Renal cortical epithelial cell (primary cell): ENCODE measurements around the gene SYAP1. TPM values are rescaled to one million over a fixed set of nuclear protein-coding genes. Genes with fewer than 3 reads are reported as not detected.
"Not testable (repeated sequence)": the region's sequence is repeated elsewhere in the genome, so short reads cannot be mapped to it uniquely, and the experiment has no call there.

Experiments
- DNase-seq: peaks from one replicate; pipeline ENCODE4 v3.0.0-alpha.2; 2011; ENCODE audit warnings: low read depth
- total RNA-seq: library from RNA; depleted of rRNA; stranded (reverse); fragments of >200 nt; gene quantifications from 2 replicates; pipeline ENCODE4 v1.2.3, GENCODE V29; 2014

Gene SYAP1
- total RNA-seq, 1 donor from 2014 or later, result 78.5 TPM

DNA sequence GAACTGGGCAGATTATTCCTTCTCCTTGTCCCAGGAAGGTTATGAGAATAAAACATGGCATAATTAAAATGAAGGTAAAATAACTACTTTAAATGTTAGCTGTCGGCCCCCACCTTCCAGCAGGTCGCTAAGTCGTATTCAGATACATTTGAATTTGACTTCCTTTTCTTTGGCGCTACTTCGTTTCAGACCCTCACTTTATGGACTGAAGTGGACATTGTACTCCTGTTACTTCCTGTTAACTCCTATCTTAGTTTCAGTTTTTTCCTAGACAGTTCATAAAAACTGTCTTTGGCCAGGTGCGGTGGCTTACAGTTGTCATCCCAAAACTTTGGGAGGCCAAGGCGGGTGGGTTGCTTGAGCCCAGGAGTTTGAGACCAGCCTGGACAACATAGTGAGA lies 5.7 kb downstream of the SYAP1 start:
- DNase-seq, result no peak

DNA sequence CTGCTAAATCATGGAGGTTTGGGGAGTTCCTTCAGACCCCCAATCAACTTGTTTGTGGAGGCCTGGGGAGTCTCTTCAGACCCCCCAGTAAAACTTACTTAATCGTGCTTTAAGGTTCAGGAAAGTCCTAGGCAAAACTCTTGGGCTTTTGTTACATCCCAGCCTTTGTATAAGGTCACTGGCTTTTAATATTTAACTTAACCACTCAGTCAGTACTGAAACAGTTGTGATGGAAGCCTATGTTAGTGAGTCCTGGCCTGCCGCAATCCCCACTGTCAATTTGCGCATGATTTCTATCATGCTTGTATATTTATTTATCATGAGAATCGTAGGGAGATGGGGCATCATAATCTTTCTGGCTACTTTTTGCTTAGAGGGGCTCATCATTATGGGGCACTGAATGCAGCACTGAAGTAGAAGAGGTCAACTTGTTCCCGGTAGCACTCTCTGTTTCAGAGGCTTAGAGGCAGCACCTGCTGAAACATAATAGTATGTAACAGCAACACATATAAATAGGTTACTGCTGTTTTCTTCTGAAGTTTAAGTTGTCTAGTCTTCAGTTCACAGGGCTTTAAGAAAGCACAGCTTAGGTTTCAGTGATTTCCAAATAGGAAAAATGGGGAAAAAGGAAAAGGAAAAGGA lies 7.1 kb downstream of the SYAP1 start:
- DNase-seq, result peak; percentile 45

DNA sequence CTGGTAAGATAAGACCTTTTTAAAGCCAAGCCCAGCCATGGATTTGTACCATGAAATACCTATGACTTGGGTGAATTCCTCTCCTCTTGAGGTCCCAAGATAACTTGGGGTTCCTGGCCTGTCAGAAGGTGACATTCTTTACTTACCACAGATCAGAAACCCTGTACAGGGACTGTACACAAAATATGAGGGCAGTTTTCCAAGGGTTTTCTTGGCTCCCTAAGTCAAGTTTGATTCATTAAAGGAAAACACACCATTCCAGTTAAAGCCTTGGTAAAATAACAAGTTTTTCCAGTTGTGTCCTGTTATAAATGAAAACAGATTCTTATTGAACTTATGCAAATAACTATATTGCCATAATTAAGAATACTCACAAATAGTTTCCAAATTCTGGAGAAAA lies 8.2 kb downstream of the SYAP1 start:
- DNase-seq, result no peak

DNA sequence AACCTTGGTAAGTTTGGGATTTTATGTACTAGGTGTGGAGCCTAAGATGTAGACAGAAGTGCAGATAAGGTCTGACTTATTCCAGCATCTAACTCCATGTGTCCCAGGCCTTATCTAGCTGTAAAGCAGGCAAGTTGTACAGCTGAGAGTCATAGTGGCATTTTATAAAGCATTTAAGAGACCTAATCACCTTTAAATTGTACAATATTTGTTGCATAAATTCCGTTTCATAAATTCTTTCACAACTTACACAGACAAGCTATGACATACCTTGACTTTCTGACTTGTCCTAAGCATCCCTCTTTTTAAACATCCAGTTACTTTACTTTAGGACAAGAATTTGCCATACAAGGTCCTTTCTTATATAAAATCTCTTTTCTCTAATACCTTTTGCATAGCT lies 11.0 kb downstream of the SYAP1 start:
- no peak for DNase-seq

DNA sequence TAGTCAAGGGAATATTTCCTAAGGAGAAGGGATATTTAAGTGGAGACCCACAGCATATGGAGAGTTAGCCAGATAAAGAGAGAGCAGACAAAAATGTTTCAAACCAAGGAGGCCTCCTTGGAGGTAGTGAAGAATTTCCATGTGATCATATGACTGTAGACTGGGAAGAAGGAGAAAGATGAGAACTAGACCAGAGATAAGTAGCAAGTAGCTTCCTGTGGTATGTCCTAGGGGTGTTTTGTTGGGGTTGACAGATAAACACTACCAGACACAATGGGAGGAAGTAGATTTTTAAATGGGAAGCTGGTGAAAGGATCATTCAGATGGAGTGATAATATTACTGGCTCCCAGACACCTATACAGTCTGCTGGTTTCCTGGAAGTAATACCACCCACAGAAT lies 13.6 kb downstream of the SYAP1 start:
- no peak for DNase-seq

DNA sequence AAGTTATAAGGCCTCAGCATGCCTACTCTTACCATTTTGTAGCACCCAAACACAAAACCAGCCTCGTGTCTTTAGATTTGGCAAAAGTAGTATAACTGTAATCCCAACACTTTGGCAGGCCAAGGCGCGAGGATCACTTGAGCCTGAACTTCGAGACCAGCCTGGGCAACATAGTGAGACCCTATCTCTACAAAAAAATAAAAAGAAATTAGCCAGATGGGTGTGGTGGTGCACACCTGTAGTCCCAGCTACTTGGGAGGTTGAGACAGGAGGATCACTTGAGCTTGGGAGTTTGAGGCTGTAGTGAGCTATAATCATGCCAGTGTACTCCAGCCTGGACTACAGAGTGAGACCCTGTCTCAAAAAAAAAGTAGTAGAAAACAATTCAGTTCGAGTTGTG lies 17.6 kb downstream of the SYAP1 start:
- no peak for DNase-seq

DNA sequence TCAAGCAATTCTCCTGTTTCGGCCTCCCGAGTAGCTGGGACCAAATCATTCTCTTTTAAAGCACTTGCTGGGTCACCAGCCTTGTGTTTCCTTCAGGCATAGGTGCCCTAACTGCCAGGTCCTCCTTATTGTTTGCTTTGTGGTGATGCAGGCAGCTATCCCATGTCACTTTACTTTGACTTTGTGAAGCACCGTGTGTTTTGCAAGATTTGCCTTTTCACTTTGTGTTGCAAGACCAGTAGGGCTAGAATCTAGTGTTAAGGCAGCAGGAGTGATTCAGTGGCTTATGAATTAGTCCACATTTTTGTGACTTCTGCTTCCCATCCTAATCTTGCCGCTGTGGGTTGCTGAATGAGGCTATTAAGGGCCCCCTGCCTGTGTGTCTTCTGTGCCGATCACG lies 20.2 kb downstream of the SYAP1 start:
- DNase-seq, result no peak

DNA sequence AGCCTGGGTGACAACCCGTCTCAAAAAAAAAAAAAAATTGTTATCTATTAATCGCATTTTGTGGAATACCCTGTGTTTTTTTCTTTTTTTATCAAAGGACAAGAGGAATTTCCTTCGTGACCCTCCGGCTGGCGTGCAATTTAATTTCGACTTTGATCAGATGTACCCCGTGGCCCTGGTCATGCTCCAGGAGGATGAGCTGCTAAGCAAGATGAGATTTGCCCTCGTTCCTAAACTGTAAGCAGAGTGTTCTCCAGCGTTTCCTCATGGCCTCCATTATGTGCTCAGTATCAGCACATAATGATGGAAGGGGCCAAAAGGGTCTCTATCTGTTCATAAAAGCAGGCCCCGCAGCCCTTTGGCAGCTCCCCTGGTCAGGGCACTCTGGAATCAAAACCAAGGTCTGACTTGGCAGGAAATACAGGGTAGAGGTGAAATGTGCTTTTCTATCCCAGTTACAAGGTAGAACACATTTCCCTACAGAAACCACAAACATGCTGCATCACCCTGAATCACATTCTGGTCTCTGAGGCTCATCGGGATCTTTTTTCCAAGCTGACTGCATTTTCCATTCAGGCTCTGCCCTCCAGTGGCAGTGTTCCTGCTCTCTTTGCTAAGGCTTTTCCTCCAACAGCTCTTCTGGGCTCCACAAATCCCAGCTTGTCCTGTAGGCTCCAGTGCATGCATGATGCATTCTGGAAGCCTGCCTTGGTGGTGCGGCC lies 24.4 kb downstream of the SYAP1 start:
- DNase-seq, result peak; percentile 84

DNA sequence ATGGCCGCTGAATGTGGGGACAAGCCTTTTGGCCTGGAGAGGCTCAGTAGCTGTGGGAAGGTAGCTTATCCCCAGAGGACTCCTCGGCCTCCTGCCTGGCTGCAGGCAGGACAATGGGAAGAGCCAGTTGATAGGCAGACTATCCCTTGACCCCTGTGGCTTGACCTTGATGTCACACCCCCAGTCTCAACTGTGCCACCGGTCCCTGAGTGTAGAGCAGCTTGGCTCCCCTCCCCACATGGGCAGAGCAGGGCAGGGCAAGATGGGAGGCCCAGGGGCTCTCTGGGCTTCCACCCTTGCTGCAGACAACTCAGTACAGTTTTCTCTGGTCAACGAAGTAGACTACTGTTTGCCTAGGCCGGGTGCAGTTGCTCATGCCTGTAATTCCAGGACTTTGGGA lies 25.7 kb downstream of the SYAP1 start:
- DNase-seq, result no peak

DNA sequence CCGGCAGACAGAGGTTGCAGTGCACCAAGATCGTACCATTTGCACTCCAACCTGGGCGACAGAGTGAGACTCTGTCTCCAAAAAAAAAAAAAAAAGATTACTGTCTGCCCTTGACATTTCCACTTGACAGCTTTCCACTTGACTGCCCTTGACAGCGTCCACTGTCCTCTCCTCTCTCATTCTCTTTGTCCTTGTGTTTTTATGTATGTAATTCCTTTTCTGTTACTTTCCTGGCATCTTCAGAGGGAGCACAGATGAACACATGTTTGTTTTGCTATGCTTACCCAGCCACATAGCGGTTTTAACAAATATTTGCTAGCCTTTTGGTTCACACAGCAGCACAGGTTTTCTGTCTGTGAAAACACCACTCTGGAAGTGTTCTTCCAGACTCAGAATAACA lies 26.2 kb downstream of the SYAP1 start:
- no peak for DNase-seq

DNA sequence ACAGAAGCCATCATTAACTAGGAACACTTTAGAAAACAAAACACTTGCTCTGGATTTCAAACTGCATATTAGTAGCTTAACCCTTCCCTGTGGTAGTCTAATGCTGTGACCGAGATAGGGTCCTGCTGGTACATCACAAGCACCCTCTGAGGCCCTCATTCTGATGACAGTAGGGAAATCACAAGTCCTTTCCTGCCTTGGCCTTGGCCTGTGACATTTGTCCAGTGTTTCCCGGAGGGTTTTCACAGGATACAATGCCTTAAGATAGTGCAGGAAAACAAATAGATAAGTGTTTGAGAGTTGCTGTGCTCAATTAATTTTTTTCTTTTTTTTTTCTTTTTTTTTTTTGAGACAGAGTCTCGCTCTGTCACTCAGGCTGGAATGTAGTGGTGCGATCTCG lies 29.0 kb downstream of the SYAP1 start:
- DNase-seq, result no peak

DNA sequence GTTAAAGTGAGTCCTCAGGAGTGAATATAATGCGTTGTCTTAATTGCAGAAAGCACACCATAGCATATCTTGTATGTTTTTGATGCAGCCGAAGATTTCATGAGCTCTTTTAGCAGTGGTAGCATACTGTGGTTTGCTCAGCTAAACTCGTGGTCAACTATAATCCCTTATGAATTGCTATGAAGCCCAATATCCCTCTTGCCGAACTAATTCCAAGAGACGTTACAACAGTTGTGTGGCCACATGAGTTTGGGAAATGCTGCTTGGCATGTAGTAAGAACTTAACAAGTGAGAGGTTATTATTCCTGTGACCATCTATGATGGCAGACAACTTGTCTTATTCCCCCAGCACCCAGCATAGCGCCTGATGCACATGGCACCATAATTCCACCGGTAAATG lies 30.7 kb downstream of the SYAP1 start:
- no peak for DNase-seq

DNA sequence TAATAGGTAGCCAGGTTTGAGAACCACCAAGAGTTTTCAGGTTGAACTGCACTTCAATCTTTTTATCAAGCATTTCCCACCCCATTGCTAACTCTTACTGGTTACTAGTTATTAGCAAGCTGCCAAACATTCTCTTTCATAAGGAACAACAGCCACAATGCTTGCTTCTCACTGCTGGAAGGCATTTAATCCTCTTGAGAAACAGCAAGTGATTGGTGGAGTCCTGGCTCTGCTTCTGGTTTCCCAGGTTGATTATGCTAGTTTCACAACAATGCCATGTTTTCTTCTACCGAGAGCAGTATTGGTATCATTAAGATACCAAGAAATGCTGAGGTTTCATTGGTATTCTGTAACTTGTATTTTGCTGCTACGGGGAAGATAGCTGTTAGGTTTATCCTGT lies 34.6 kb downstream of the SYAP1 start:
- DNase-seq, result no peak

DNA sequence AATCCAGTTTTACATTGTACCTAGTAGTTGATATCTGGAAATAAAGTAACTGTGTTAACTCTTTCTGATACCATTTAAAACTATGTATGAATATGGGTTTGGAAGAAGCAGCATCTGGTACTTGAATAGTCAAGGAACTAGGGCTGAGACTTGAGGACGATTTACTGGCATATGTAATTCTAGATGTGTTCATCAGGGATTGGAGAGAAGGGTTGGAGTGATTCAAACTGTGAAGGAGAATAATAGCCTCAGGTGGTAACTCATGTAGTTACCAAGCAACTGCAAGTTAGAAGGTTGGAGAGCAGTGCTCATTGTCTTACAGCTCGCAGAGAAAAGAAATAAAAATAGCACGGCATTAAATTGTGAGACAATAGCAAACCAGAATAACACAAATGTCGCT lies 37.3 kb downstream of the SYAP1 start:
- peak; percentile 52 for DNase-seq

DNA sequence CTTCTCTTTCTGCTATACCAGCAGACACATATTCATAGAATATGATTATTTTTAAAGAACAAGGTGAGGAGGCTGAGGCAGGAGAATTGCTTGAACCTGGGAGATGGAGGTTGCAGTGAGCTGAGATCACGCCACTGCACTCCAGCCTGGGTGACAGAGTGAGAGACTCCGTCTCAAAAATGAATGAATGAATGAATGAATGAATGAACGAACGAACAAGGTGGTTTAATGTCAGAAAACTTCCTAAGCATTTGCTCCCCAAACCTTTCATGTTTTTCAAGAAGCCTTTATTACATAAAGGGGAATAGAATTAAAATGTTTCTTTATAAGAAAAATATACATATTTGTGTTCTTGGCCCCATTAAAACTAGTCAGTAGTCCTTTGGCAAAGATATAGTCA lies 42.1 kb downstream of the SYAP1 start:
- DNase-seq, result not testable (repeated sequence)

DNA sequence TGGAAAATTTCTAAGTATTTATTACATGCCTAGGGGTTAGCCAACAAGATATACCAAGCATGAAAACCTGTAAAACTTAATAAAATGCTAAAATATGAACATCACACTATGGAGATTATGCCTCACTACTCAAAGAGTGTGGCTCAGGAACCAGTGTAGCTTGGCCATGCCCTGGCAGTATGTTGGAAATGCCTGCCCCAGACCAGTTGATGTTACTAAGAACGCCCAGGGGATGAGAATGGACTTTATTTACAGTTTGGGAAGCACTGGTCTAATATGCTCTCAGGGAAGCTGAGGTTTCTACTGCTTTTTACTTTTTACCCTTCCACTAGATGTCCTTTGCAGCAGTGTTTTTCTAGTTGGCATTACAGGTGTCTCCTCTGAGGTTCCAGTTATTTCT lies 43.2 kb downstream of the SYAP1 start:
- DNase-seq, result no peak

DNA sequence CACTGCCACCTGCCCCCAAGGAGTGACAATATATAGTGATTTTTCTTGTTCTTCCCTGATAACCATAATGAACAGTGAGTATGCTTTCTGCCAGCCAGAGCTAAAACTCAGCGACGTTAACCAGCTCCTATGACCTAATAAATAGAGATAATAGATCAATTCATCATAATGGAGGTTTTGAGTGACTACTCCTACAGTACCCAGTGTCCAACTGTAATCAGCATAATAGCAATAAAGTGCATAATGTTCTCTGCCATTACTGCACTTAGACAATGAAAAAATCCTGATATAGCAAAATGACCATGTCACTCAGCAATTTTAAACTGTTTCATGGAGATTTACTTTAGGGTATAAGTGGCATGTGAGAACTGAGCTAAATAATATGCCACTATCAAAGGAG lies 46.2 kb downstream of the SYAP1 start:
- no peak for DNase-seq

DNA sequence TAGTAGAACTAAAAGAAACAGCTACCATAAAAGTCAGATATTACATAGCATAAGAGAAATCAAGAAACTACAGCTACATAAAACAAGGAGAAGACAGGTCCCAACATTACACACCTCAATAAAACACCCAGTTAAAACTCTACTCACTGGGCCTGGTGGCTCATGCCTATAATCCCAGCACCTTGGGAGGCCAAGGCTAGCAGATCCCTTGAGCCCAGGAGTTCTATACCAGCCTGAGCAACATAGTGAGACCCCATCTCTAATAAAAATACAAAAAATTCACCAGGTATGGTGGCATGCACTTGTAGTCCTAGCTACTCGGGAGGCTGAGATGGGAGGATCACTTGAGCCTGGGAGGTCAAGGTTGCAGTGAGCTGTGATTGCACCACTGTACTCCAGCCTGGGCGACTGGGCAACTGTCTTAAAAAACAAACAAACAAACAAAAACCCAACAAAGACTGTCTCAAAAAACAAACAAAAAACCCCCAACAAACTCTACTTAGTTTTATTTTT lies 51.6 kb downstream of the SYAP1 start:
- DNase-seq, result no peak

DNA sequence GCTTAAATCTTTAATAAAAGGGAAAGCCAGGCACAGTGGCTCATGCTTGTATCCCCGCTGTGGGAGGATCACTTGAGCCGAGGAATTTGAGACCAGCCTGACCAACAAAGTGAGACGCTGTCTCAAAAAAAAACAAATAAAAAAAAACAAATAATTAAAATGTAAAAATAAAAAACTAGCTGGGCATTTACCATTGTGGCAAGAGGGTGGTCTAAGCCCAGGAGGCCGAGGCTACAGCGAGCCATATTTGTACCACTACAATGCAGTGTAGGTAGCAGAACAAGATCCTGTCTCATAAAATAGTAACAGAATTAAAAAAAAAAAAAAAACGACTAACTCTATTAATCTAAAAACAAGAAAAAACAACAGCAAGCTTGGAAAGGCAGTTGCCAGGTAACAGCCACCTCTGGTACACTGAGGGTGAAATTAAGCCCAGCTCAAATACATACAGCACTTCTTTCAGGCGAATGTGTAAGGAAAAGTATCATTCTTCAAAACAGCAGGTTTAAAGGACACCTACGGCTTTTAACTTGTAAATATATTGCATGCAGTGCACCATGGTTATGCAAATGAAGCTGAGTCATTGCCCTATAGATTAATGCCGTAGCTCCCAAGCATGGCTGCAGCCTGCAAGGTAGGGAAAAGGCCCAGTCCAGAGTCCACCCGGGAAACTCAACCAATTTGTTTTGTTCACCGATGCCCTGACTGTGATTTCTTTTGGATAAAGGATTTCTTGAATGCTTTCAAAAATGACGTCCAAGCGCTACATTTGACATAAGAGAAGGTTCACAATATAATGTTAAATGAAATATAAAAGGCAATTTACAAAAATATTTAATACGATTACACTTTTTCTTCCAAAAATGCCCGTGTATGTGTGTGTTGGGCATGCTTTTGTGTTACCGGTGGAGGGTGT lies 52.3 kb downstream of the SYAP1 start:
- peak; percentile 47 for DNase-seq

DNA sequence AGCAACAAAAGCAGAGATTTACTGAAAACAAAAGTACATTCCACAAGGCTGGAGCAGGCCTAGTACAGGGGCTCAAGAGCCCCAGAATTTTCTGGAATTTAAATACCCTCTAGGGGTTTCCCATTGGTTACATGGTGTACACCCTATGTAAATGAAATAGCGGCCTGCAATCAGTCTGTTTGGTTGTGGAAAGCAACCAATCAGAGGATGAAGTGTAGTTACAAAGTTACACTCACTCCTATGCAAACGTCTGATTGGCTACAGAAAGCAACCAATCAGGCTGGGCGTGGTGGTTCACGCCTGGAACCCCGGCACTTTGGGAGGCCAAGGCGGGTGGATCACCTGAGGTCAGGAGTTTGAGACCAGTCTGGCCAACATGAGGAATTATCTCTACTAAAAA lies 53.0 kb downstream of the SYAP1 start:
- DNase-seq, result no peak

DNA sequence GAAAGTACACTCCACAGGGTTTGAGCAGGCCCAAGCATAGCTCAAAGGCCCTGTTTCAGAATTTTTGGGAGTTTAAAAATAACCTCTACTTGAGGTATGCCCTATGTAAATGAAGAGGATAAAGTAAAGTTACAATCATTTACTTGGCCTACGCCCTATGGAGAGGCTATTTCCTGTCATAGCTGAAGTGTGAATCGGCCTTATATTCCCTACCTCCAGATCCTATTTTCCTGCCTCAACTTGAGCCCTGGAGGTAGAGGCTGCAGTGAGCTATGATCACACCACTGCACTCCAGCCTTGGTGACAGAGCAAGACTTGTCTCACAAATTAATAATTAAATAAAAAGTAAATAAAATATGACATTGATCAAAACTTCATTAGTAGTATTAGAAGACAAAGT lies 55.3 kb downstream of the SYAP1 start:
- DNase-seq, result no peak

DNA sequence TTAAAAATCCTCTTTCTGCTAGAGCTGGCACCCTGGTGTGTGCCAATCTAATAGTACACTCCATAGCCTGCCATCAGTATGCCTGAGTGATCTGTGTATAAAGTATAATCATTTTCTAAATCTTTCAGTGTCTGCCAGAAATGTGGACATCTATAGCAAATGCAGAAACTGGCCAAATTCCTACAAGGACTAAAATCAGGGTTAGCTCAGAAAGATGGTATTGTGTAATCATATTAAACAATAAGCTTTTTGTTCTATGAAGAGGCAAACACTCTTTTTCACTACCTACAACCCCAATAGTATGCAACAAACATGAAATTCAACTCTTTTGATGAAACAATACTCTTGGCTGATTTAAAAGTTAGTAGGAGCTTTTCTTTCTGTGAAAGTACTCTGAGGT lies 59.1 kb downstream of the SYAP1 start:
- no peak for DNase-seq

DNA sequence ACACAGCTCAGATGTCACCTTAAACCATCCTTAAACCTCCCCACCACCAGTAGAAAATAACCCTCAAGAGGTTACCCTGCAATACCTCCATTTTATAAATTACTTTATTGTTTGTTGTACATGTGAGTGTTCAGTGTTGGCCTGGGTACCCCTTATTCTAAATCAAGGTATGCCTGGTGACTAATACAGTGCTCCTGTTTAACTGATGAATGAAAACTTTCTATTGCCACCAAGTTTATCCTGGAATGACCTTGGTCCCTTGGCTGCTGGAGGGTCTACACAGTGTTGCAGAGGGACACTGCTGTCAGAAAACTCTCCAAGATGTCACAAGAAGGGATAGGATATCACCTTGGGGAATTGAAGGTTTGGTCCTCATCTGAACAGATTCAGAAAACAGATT lies 59.6 kb downstream of the SYAP1 start:
- DNase-seq, result no peak
